ENCODE results near the gene RBM33.

The RBM33 gene

GRCh38 chr7:155660758-155661093 is 16.3 kb downstream of the RBM33 start:
- H3K36me3 ChIP-seq (replicated peaks), result no peaks in the 10 kb centered on the region
- TF ChIP-seq, protein P1, sequence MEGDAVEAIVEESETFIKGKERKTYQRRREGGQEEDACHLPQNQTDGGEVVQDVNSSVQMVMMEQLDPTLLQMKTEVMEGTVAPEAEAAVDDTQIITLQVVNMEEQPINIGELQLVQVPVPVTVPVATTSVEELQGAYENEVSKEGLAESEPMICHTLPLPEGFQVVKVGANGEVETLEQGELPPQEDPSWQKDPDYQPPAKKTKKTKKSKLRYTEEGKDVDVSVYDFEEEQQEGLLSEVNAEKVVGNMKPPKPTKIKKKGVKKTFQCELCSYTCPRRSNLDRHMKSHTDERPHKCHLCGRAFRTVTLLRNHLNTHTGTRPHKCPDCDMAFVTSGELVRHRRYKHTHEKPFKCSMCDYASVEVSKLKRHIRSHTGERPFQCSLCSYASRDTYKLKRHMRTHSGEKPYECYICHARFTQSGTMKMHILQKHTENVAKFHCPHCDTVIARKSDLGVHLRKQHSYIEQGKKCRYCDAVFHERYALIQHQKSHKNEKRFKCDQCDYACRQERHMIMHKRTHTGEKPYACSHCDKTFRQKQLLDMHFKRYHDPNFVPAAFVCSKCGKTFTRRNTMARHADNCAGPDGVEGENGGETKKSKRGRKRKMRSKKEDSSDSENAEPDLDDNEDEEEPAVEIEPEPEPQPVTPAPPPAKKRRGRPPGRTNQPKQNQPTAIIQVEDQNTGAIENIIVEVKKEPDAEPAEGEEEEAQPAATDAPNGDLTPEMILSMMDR (IDR thresholded peaks at IDR 0.05; ENCODE audit: low read depth, low read length, missing control alignments), result no peak
- no peak overlapping the region for H3K4me3 ChIP-seq (ENCODE audit: low read depth, low read length)
- H3K27me3 ChIP-seq (replicated peaks), result no peaks in the 10 kb centered on the region
- in situ Hi-C loops (cut with HindIII; ENCODE audit: low pct_ligation_motif_present, low sequenced_read_pairs), result no loop called here
- H3K27ac ChIP-seq, result no peak overlapping the region
- DNase-seq, result no peak

DNA sequence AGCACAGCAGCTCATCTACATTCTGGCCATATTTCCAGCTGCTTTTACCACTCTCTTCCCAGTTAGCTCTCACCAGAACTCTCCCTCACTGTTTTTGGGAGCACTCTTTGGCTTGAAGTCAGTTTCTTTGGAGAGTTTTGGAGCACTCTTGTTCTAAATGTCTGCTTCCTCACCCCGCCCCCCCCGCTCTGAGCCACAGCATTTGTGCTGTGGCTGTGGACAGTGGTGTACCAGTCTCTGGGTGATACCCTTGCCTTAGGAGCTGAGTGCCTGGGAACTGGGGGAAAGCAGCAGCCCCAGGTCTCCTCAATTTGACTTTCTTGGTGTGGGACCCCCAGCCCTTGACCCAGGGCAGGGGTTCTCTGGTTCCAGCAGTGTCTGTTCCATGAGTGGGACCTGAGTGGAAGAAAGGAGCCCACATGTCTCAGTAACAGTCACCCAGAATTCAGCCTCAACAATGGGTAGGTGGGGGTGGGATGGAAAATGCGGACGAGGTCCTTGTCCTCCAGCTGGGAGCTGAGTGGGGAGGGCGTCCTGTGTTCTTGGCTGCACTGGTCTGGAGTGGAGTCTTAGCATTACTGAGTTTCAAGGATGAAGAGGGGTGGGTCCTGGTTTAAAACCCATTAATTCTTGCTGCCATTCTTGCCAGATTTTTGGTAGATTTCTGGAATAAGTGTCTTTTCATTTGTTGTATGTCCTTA is 18.0 kb downstream of the RBM33 start:
- H3K36me3 ChIP-seq (replicated peaks), result no peaks in the 10 kb centered on the region
- in situ Hi-C loops (cut with HindIII; ENCODE audit: low pct_ligation_motif_present, low sequenced_read_pairs), result no loop called here
- DNase-seq, result no peak
- no peak overlapping the region for H3K27ac ChIP-seq
- TF ChIP-seq, protein P1 (IDR thresholded peaks at IDR 0.05; ENCODE audit: low read depth, low read length, missing control alignments), result no peak
- H3K4me3 ChIP-seq (ENCODE audit: low read depth, low read length), result no peak overlapping the region
- no peaks in the 10 kb centered on the region for H3K27me3 ChIP-seq (replicated peaks)

DNA sequence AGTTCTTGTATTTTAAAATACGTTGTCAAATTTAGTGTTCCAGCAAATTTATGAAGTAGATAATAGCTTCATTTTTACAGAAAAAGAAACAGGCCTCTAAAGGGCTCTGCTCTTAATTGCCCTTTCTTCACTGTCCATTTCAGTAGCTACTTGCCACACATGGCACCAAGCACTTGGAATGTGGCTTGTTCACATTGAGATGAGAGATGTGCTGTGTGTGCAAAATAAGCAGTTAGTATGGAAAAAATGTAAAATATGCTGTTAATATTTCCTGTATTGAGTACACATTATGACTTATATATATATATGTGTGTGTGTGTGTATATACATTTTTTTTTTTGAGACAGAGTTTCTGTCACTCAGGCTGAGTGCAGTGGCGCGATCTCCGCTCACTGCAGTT is 19.5 kb downstream of the RBM33 start:
- Histone ChIP-seq H3K4me3 (ENCODE audit: low read depth, low read length) (no peak overlapping the region), H3K27ac (no peak overlapping the region), H3K27me3 (replicated peaks) (no peaks in the 10 kb centered on the region), H3K36me3 (replicated peaks) (no peaks in the 10 kb centered on the region)
- DNase-seq, result no peak
- TF ChIP-seq, protein P1 (IDR thresholded peaks at IDR 0.05; ENCODE audit: low read depth, low read length, missing control alignments), result no peak
- in situ Hi-C loops (cut with HindIII; ENCODE audit: low pct_ligation_motif_present, low sequenced_read_pairs), result no loop called here

DNA sequence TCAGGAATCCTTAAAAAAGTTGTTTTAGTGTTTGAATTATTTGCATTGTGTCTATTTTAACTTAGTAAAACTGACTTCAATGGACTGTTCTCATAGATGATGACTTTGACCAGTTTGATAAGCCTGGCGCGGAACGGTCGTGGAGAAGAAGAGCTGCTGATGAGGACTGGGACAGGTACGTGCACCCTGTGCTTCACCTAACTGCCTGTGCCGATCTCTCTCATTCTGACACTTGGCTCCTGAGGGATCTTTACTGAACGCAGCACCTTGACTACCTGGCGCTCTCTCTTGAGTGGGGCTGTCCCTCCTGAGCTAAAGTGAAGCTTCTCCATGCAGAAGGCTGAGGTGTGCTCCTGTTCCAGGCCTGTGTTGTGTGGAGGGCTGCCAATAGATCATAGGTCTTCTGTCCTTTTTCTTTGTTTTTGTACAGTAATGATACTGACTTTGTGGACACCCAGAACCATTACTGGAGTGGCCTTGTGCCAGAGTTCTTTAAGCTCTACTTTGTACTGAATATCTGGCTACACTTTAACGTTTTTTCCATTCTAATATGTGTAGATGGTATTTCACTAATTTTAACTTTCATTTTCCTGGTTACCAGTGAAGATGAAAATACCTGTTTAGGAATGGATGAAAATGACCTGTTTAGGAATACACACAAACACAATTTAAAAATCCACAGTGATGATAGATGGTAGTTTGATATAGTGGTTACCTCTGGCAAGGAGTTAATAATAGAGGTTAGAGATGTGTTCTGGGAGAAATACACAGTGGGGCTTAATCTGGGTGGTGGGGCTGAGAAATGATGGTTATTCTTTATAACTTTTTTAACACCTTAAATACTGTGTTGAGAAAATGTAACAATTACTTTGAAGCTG is 20.9 kb downstream of the RBM33 start:
- H3K36me3 ChIP-seq (replicated peaks), result no peaks in the 10 kb centered on the region
- H3K27ac ChIP-seq, result peak overlapping the region; percentile 46
- in situ Hi-C loops (cut with HindIII; ENCODE audit: low pct_ligation_motif_present, low sequenced_read_pairs), result no loop called here

DNA sequence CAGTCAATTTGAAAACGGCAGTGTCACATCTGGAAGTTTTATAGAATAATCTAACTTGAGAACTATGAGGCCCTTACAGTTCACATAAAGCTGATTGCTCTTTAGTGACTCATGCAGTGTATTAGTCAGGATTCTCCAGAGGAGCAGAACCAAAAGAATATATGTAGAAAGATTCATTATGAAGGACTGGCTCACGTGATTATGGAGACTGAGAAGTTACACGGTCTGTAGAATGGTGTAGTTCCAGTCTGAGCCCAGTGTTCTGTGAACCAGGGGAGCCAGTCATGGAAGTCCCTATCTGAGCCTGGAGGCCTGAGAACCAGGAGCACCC is 21.5 kb downstream of the RBM33 start:
- in situ Hi-C loops (cut with HindIII; ENCODE audit: low pct_ligation_motif_present, low sequenced_read_pairs), result no loop called here
- Histone ChIP-seq H3K36me3 (replicated peaks) (no peaks in the 10 kb centered on the region), H3K27me3 (replicated peaks) (no peaks in the 10 kb centered on the region), H3K27ac (peak overlapping the region; percentile 57), H3K4me3 (ENCODE audit: low read depth, low read length) (no peak overlapping the region)
- TF ChIP-seq, protein P1 (IDR thresholded peaks at IDR 0.05; ENCODE audit: low read depth, low read length, missing control alignments), result no peak
- peak; percentile 73 for DNase-seq

More for the DNA sequence above, 20.9 kb downstream of the RBM33 start:
- H3K4me3 ChIP-seq (ENCODE audit: low read depth, low read length), result no peak overlapping the region
- TF ChIP-seq, protein P1 (IDR thresholded peaks at IDR 0.05; ENCODE audit: low read depth, low read length, missing control alignments), result no peak
- no peak for DNase-seq
- H3K27me3 ChIP-seq (replicated peaks), result no peaks in the 10 kb centered on the region
